SK-N-SH (cell line): ENCODE results near the gene HAUS7. TPM values are rescaled to one million over a fixed set of nuclear protein-coding genes. Genes with fewer than 3 reads are reported as not detected.

Experiments
- CTCF ChIA-PET: fragments of 300-600, 350-600 bp; formaldehyde crosslinking; extraction: SDS; loops from one replicate; lab custom pipeline; 2021; lab: Yijun Ruan, JAX
- POLR2A ChIA-PET: fragments of 350-600 bp; sonication (Branson Sonifier 250); formaldehyde crosslinking; extraction: SDS; loops from one replicate; lab custom pipeline; 2020; ENCODE audit warnings: antibody characterized with exemption, inconsistent platforms; lab: Yijun Ruan, JAX
- DNase-seq: peaks from one replicate; pipeline ENCODE4 v3.0.0; 2012
- H2AFZ ChIP-seq: fragments of 200-600 bp; sonication (generic); 2 replicates; pipeline ENCODE4 v1.8.1; 2016; ENCODE audit warnings: antibody characterized with exemption, mild to moderate bottlenecking, low read depth
- H3F3A ChIP-seq: fragments of 200-600 bp; sonication (generic); replicated peaks from 2 replicates; pipeline ENCODE3; 2016; ENCODE audit warnings: antibody characterized with exemption, mild to moderate bottlenecking; ENCODE audit not compliant: insufficient read depth
- H3K27ac ChIP-seq, 2 experiments: fragments of 200-500 bp in 1 of 2; fragments of 200-600 bp in 1 of 2; sonication (Bioruptor generic) in 1 of 2; sonication (generic), shearing (Covaris generic) in 1 of 2; 2 replicates each; pipeline versions ENCODE4 v1.5.1 to v1.6.1; 2014 to 2016; ENCODE audit warnings: low read depth in 2 of 2, inconsistent platforms in 1 of 2, low read length in 1 of 2, mild to moderate bottlenecking in 1 of 2, mixed read lengths in 1 of 2
- H3K27me3 ChIP-seq: fragments of 200-600 bp; sonication (generic), shearing (Covaris generic); 2 replicates; pipeline ENCODE4 v1.6.1; 2016; ENCODE audit warnings: mixed run types; ENCODE audit not compliant: insufficient read depth
- H3K36me3 ChIP-seq, 2 experiments: fragments of 200-500 bp in 1 of 2; fragments of 200-600 bp in 1 of 2; sonication (Bioruptor generic) in 1 of 2; sonication (generic) in 1 of 2; replicated peaks in 1 of 2; 2 replicates each; pipeline versions ENCODE3 to v1.5.1; 2014 to 2016; ENCODE audit warnings: low read length in 1 of 2, mild to moderate bottlenecking in 1 of 2; ENCODE audit not compliant: insufficient read depth in 2 of 2, control insufficient read depth in 1 of 2
- H3K4me1 ChIP-seq, 2 experiments: fragments of 200-500 bp in 1 of 2; fragments of 200-600 bp in 1 of 2; sonication (Bioruptor generic) in 1 of 2; sonication (generic), shearing (Covaris generic) in 1 of 2; 2 replicates each; pipeline versions ENCODE4 v1.5.1 to v1.6.1; 2014 to 2016; ENCODE audit warnings: low read depth in 1 of 2, low read length in 1 of 2, mixed run types in 1 of 2; ENCODE audit not compliant: insufficient read depth in 2 of 2, control insufficient read depth in 1 of 2
- H3K4me2 ChIP-seq: fragments of 200-600 bp; sonication (generic), shearing (Covaris generic); 2 replicates; pipeline ENCODE4 v1.6.1; 2017; ENCODE audit warnings: mixed run types
- H3K4me3 ChIP-seq, 2 experiments: fragments of 200-500 bp in 1 of 2; fragments of 200-600 bp in 1 of 2; sonication (Bioruptor generic) in 1 of 2; sonication (generic), shearing (Covaris generic) in 1 of 2; 2 replicates each; pipeline versions ENCODE4 v1.5.1 to v1.8.1; 2014 to 2016; ENCODE audit warnings: low read depth in 2 of 2, inconsistent platforms in 1 of 2, low read length in 1 of 2, mild to moderate bottlenecking in 1 of 2, mixed read lengths in 1 of 2, moderate library complexity in 1 of 2
- H3K79me2 ChIP-seq: fragments of 200-600 bp; sonication (generic); 2 replicates; pipeline ENCODE4 v1.8.1; 2017; ENCODE audit warnings: mild to moderate bottlenecking; ENCODE audit not compliant: insufficient read depth
- H3K9ac ChIP-seq: fragments of 200-600 bp; sonication (generic); 2 replicates; pipeline ENCODE4 v1.6.1; 2017; ENCODE audit warnings: mixed run types
- H3K9me2 ChIP-seq: fragments of 200-600 bp; sonication (generic); 2 replicates; pipeline ENCODE4 v1.6.1; 2017; ENCODE audit warnings: mixed run types
- H3K9me3 ChIP-seq: fragments of 200-600 bp; sonication (generic); 2 replicates; pipeline ENCODE4 v1.6.1; 2017; ENCODE audit warnings: mixed run types, mild to moderate bottlenecking, moderate library complexity
- H4K20me1 ChIP-seq: fragments of 200-600 bp; sonication (generic); 2 replicates; pipeline ENCODE4 v1.6.1; 2017; ENCODE audit warnings: mild to moderate bottlenecking, mixed run types; ENCODE audit not compliant: insufficient read depth
- CTCF ChIP-seq: fragments of 200-600 bp; sonication (generic); IDR thresholded peaks from 2 replicates; pipeline ENCODE4 v1.6.1; 2017; ENCODE audit warnings: antibody characterized with exemption, mild to moderate bottlenecking, moderate library complexity
- MAX ChIP-seq: IDR thresholded peaks from 2 replicates; pipeline ENCODE4 v1.4.0; 2012; ENCODE audit warnings: low read depth
- MXI1 ChIP-seq: IDR thresholded peaks from 2 replicates; pipeline ENCODE4 v1.6.1; 2012; ENCODE audit warnings: mild to moderate bottlenecking, low read depth, low read length, improper control_type of control experiment
- NFIC ChIP-seq: IDR thresholded peaks from 2 replicates; pipeline ENCODE4 v1.4.0; 2012; ENCODE audit warnings: borderline replicate concordance
- RCOR1 ChIP-seq: fragments of 150-350 bp; IDR thresholded peaks from 2 replicates; pipeline ENCODE4 v1.6.1; 2017; ENCODE audit warnings: antibody characterized with exemption, low read length
- REST ChIP-seq: IDR thresholded peaks from 2 replicates; pipeline ENCODE4 v1.6.1; 2012; ENCODE audit warnings: mild to moderate bottlenecking, low read depth, low read length, moderate library complexity
- SIN3A ChIP-seq: IDR thresholded peaks from 2 replicates; pipeline ENCODE4 v1.6.1; 2012; ENCODE audit warnings: low read depth, mild to moderate bottlenecking, low read length, moderate library complexity, borderline replicate concordance
- TCF12 ChIP-seq: IDR thresholded peaks from 2 replicates; pipeline ENCODE4 v1.4.0; 2012
- USF1 ChIP-seq: IDR thresholded peaks from 2 replicates; pipeline ENCODE4 v1.4.0; 2012; ENCODE audit warnings: low read depth, borderline replicate concordance
- USF2 ChIP-seq: fragments of 150-350 bp; IDR thresholded peaks from 2 replicates; pipeline ENCODE4 v1.6.1; 2017; ENCODE audit warnings: antibody characterized with exemption, low read length, low read depth, borderline replicate concordance
- ZBTB33 ChIP-seq: IDR thresholded peaks from 2 replicates; pipeline ENCODE4 v1.4.0; 2012; ENCODE audit warnings: low read depth, borderline replicate concordance
- WGBS: methylation state at CpG from one replicate; pipeline ENCODE4 v1.1.6; 2017; ENCODE audit warnings: low lambda C conversion rate; 5-methylcytosine and 5-hydroxymethylcytosine counted together
- polyA plus RNA-seq, 3 experiments: library from polyadenylated mRNA; depleted of rRNA; stranded (reverse); fragments of >200 nt; gene quantifications; 2 replicates each; pipeline ENCODE4 v1.2.3, GENCODE V29; 2012

The HAUS7 gene
- polyA plus RNA-seq, 1 of the 3 experiments (the other 2 are of a cell fraction) = 39.7 TPM

- TF ChIP-seq USF1 = no peak
Observed at GRCh38 chrX:153473126-153473525, 2.8 kb upstream of the HAUS7 start (continued).

GRCh38 chrX:153471663-153472280, 1.4 kb upstream of the HAUS7 start:
- Histone ChIP-seq H3K79me2 (peaks cover 11% of the 10 kb centered on the region), H3K27ac (peak overlapping the region in 1 of 2 experiments; percentile 33; a peak in 2 of 4 replicates), H4K20me1 (no peaks in the 10 kb centered on the region), H3K9me2 (no peaks in the 10 kb centered on the region), H3K4me1 (peaks cover 8 to 26% of the 10 kb centered on the region in 2 experiments; a peak in 2 of 4 replicates), H3K4me2 (no peak overlapping the region), H3K9me3 (no peaks in the 10 kb centered on the region), H3K4me3 (no peak overlapping the region), H3F3A (no peaks in the 10 kb centered on the region), H3K27me3 (no peaks in the 10 kb centered on the region), H2AFZ (0 out of 2 replicates have a peak overlapping the region, but pooled peaks have one; percentile 35), H3K36me3 (peaks cover 0 to 2% of the 10 kb centered on the region in 2 experiments), H3K9ac (no peak overlapping the region)
- no peak for TF ChIP-seq ZBTB33
- TF ChIP-seq USF2 = no peak
- no peak for TF ChIP-seq NFIC
- 56% methylated on average over 8 of the region's 11 CpGs for WGBS
- DNase-seq = no peak
- ChIA-PET POLR2A (interaction anchor here (1.3 kb wide), 1 partner anchor 35 kb away, joined by 4 read pairs; no protein-coding TSS in a partner anchor), CTCF (interaction anchor here (0.6 to 11.6 kb wide), 27 partner anchors 8 to 530 kb away, joined by 3 to 203 read pairs (median 6); partner anchors contain the start of gene BGN)

GRCh38 chrX:153469811-153470410, 465 bp downstream of the HAUS7 start:
- peak; percentile 55 for DNase-seq
- H3K27ac ChIP-seq = peak overlapping the region in 1 of 2 experiments; percentile 24; a peak in 2 of 4 replicates
- H3K4me1 ChIP-seq = peaks cover 0 to 8% of the 10 kb centered on the region in 2 experiments; a peak in 1 of 4 replicates
- peak overlapping the region; percentile 63; the same call in 1 of the 2 replicates for H3K9ac ChIP-seq
- no peaks in the 10 kb centered on the region; the same call in 1 of the 2 replicates for H3K27me3 ChIP-seq
- CTCF ChIA-PET = interaction anchor here (0.6 to 11.6 kb wide), 26 partner anchors 9 to 528 kb away, joined by 3 to 203 read pairs (median 6); partner anchors contain the start of genes BGN, SLC6A8 and TREX2
- no peaks in the 10 kb centered on the region for H3K9me2 ChIP-seq
- H3F3A ChIP-seq = no peaks in the 10 kb centered on the region
- TF ChIP-seq TCF12 (no peak), CTCF (peak; percentile 17), RCOR1 (no peak), MAX (peak; percentile 72), SIN3A (peak; percentile 80; the same call in 1 of the 2 replicates), REST (peak; percentile 89), MXI1 (peak; percentile 55)
- 13% methylated on average over 11 of the region's 32 CpGs for WGBS
- H2AFZ ChIP-seq = no peak overlapping the region
- POLR2A ChIA-PET = interaction anchor here (1.3 kb wide), 1 partner anchor 37 kb away, joined by 4 read pairs; no protein-coding TSS in a partner anchor
- H3K4me2 ChIP-seq = peak overlapping the region; percentile 76
- H4K20me1 ChIP-seq = no peaks in the 10 kb centered on the region
- no peaks in the 10 kb centered on the region for H3K9me3 ChIP-seq
- H3K4me3 ChIP-seq = peak overlapping the region; percentile 65 to 73
- peaks cover 0 to 2% of the 10 kb centered on the region in 2 experiments for H3K36me3 ChIP-seq
- peaks cover 11% of the 10 kb centered on the region for H3K79me2 ChIP-seq
